Eye (tissue), 1 donor: ENCODE data around the gene CHST14.

Experiments used
- DNase-seq: peaks from one replicate; pipeline ENCODE4 v3.0.0-alpha.2; 2015

Gene CHST14

GRCh38 chr15:40493089-40493840 lies 22.5 kb downstream of the CHST14 start:
- DNase-seq, result no peak

GRCh38 chr15:40495516-40495915 lies 24.7 kb downstream of the CHST14 start:
- DNase-seq, result no peak

- no peak for DNase-seq
These were observed 27.6 kb downstream of the CHST14 start for GRCh38 chr15:40498418-40498817.

GRCh38 chr15:40498891-40499290 lies 28.1 kb downstream of the CHST14 start:
- no peak for DNase-seq

GRCh38 chr15:40499931-40500330 lies 29.1 kb downstream of the CHST14 start:
- no peak for DNase-seq

- no peak for DNase-seq
These were observed 30.0 kb downstream of the CHST14 start for GRCh38 chr15:40500568-40501330.

- DNase-seq, result no peak
These were observed 30.7 kb downstream of the CHST14 start for GRCh38 chr15:40501487-40501886.

- peak; percentile 87 for DNase-seq
These were observed 36.3 kb downstream of the CHST14 start for GRCh38 chr15:40506964-40507571.

- no peak for DNase-seq
These were observed 37.4 kb downstream of the CHST14 start for GRCh38 chr15:40508216-40508615.

GRCh38 chr15:40510201-40510600 lies 39.4 kb downstream of the CHST14 start:
- DNase-seq, result no peak

- peak; percentile 54 for DNase-seq
These were observed 40.3 kb downstream of the CHST14 start for GRCh38 chr15:40511093-40511471.

- DNase-seq, result peak; percentile 78
These were observed 40.8 kb downstream of the CHST14 start for GRCh38 chr15:40511472-40512133.

GRCh38 chr15:40512440-40512839 lies 41.7 kb downstream of the CHST14 start:
- no peak for DNase-seq

GRCh38 chr15:40513609-40514008 lies 42.8 kb downstream of the CHST14 start:
- no peak for DNase-seq

- DNase-seq, result no peak
These were observed 45.5 kb downstream of the CHST14 start for GRCh38 chr15:40516322-40516721.
